ENCODE measurements around the gene LINGO1. TPM values are rescaled to one million over a fixed set of nuclear protein-coding genes. Genes with fewer than 3 reads are reported as not detected.

Gene LINGO1
- total and polyA plus RNA-seq, 3 donors from 2014 or later, result 16.6 to 22.4 (median 16.7) TPM

- TF ChIP-seq POLR2A (IDR thresholded peaks at IDR 0.05) (no peak), CTCF (IDR thresholded peaks at IDR 0.05) (no peak)
- no peak for DNase-seq
- H3K36me3 ChIP-seq (ENCODE audit: low read depth, missing control alignments), result no peaks in the 10 kb centered on the region
- no peak overlapping the region for H3K27ac ChIP-seq
- no peaks in the 10 kb centered on the region for H3K9me3 ChIP-seq
- no peaks in the 10 kb centered on the region for H3K27me3 ChIP-seq
- intact Hi-C loops (cut with DNase I; ENCODE audit: low total_unique reads), result no loop called here
- H3K4me1 ChIP-seq, result no peaks in the 10 kb centered on the region
- no peak overlapping the region for H3K4me3 ChIP-seq
- 81 to 91% methylated on average over 5 of the region's 5 CpGs for WGBS, 2 donors
Observed at GRCh38 chr15:77670558-77671361, 38.0 kb upstream of the LINGO1 start.

- no peaks in the 10 kb centered on the region for H3K4me1 ChIP-seq
- H3K27ac ChIP-seq, result no peak overlapping the region
Observed at GRCh38 chr15:77669896-77670295, 37.2 kb upstream of the LINGO1 start.

GRCh38 chr15:77667338-77668234 lies 34.9 kb upstream of the LINGO1 start:
- no peaks in the 10 kb centered on the region for H3K36me3 ChIP-seq (ENCODE audit: low read depth, missing control alignments)
- H3K4me1 ChIP-seq, result no peaks in the 10 kb centered on the region
- no peaks in the 10 kb centered on the region for H3K9me3 ChIP-seq
- WGBS, 2 donors, result 73 to 74% methylated on average over 11 of the region's 11 CpGs
- H3K4me3 ChIP-seq, result no peak overlapping the region
- no peaks in the 10 kb centered on the region for H3K27me3 ChIP-seq
- DNase-seq, result no peak
- H3K27ac ChIP-seq, result no peak overlapping the region
- TF ChIP-seq CTCF (IDR thresholded peaks at IDR 0.05) (no peak), POLR2A (IDR thresholded peaks at IDR 0.05) (no peak)
- intact Hi-C loops (cut with DNase I; ENCODE audit: low total_unique reads), result no loop called here

More at GRCh38 chr15:77669896-77670295, 37.2 kb upstream of the LINGO1 start:
- DNase-seq, result no peak
- Histone ChIP-seq H3K9me3 (no peaks in the 10 kb centered on the region), H3K36me3 (ENCODE audit: low read depth, missing control alignments) (no peaks in the 10 kb centered on the region), H3K4me3 (no peak overlapping the region), H3K27me3 (no peaks in the 10 kb centered on the region)
- TF ChIP-seq CTCF (IDR thresholded peaks at IDR 0.05) (no peak), POLR2A (IDR thresholded peaks at IDR 0.05) (no peak)
- 88 to 89% methylated on average over 4 of the region's 4 CpGs for WGBS, 2 donors
- intact Hi-C loops (cut with DNase I; ENCODE audit: low total_unique reads), result no loop called here

GRCh38 chr15:77666296-77666660 lies 33.6 kb upstream of the LINGO1 start:
- no peak overlapping the region for H3K4me3 ChIP-seq
- no peak for DNase-seq
- WGBS, 2 donors, result 86 to 94% methylated on average over 3 to 5 of the region's 5 CpGs
- no peaks in the 10 kb centered on the region for H3K36me3 ChIP-seq (ENCODE audit: low read depth, missing control alignments)
- no peaks in the 10 kb centered on the region for H3K4me1 ChIP-seq
- no peaks in the 10 kb centered on the region for H3K27me3 ChIP-seq
- intact Hi-C loops (cut with DNase I; ENCODE audit: low total_unique reads), result no loop called here
- no peaks in the 10 kb centered on the region for H3K9me3 ChIP-seq
- H3K27ac ChIP-seq, result no peak overlapping the region
- no peak for TF ChIP-seq POLR2A (IDR thresholded peaks at IDR 0.05)
- no peak for TF ChIP-seq CTCF (IDR thresholded peaks at IDR 0.05)
